HG03103 (cell line): Measurements from ENCODE around the gene PXDN.
"Not testable (repeated sequence)": the region's sequence is repeated elsewhere in the genome, so short reads cannot be mapped to it uniquely, and the experiment has no call there.

Source experiments
- ATAC-seq: cut with Tn5 transposase; IDR thresholded peaks from one replicate; pipeline ENCODE4 v1.9.1; 2021; ENCODE audit warnings: low read depth; ENCODE audit not compliant: unreplicated experiment

The PXDN gene

GRCh38 chr2:1638281-1638860, 105.9 kb downstream of the PXDN start:
- no peak for ATAC-seq

GRCh38 chr2:1636791-1637415, 107.4 kb downstream of the PXDN start:
- no peak for ATAC-seq

- ATAC-seq = no peak
These were observed 108.5 kb downstream of the PXDN start for GRCh38 chr2:1635823-1636222.

- no peak for ATAC-seq
These were observed 109.5 kb downstream of the PXDN start for GRCh38 chr2:1634681-1635341.

GRCh38 chr2:1633936-1634587, 110.3 kb downstream of the PXDN start:
- no peak for ATAC-seq

- ATAC-seq = no peak
These were observed 111.1 kb downstream of the PXDN start for GRCh38 chr2:1633092-1633671.

GRCh38 chr2:1632510-1632909, 111.8 kb downstream of the PXDN start:
- no peak for ATAC-seq

GRCh38 chr2:1632002-1632348, 112.3 kb downstream of the PXDN start:
- no peak for ATAC-seq

- ATAC-seq = no peak
These were observed 112.9 kb downstream of the PXDN start for GRCh38 chr2:1631292-1632001.

- no peak for ATAC-seq
These were observed 115.4 kb downstream of the PXDN start for GRCh38 chr2:1628893-1629292.

GRCh38 chr2:1627628-1628381, 116.5 kb downstream of the PXDN start:
- no peak for ATAC-seq

- no peak for ATAC-seq
These were observed 118.0 kb downstream of the PXDN start for GRCh38 chr2:1626271-1626681.

- no peak for ATAC-seq
These were observed 118.9 kb downstream of the PXDN start for GRCh38 chr2:1625281-1626001.

- no peak for ATAC-seq
These were observed 120.3 kb downstream of the PXDN start for GRCh38 chr2:1623906-1624445.

- no peak for ATAC-seq
These were observed 121.7 kb downstream of the PXDN start for GRCh38 chr2:1622521-1623200.

GRCh38 chr2:1621976-1622375, 122.3 kb downstream of the PXDN start:
- ATAC-seq = not testable (repeated sequence)

- no peak for ATAC-seq
These were observed 122.8 kb downstream of the PXDN start for GRCh38 chr2:1621501-1621900.

GRCh38 chr2:1621041-1621440, 123.3 kb downstream of the PXDN start:
- ATAC-seq = no peak

GRCh38 chr2:1620081-1620480, 124.2 kb downstream of the PXDN start:
- no peak for ATAC-seq
